Lung microvascular endothelial cell (primary cell): ENCODE measurements around the gene CCDC120. TPM values are rescaled to one million over a fixed set of nuclear protein-coding genes. Genes with fewer than 3 reads are reported as not detected.
A peak's percentile ranks its signal among the peaks of the same experiment; 100 is the strongest.

Experiments used
- DNase-seq, 2 donors: peaks; one replicate each; pipeline versions ENCODE4 v3.0.0 to v3.0.0-alpha.2; 2010; ENCODE audit warnings: low read depth in 2 of 2
- total RNA-seq: library from RNA; depleted of rRNA; stranded (reverse); fragments of >200 nt; gene quantifications from 2 replicates; pipeline ENCODE4 v1.2.1, GENCODE V29; 2014

The CCDC120 gene
- total RNA-seq, 1 donor from 2014 or later: 0.79 TPM

DNA sequence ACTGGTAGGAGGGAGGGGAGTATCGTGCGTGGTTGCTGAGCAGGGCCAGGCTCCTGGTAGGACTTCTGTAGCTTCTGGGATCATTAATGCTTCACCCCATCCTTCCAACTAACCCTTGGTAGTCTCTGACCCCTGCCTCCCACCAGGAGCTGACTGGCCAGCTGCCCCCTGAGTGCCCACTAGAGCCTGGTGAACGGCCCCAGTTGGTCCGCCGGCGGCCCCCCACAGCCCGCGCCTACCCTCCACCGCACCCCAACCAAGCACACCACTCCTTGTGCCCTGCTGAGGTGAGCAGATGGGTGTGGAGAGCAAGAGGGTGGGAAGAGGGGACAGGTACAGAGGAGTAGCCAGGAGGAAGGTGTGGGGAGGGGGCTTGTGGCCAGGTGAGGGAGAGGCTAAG lies 4.9 kb downstream of the CCDC120 start:
- DNase-seq: no peak

DNA sequence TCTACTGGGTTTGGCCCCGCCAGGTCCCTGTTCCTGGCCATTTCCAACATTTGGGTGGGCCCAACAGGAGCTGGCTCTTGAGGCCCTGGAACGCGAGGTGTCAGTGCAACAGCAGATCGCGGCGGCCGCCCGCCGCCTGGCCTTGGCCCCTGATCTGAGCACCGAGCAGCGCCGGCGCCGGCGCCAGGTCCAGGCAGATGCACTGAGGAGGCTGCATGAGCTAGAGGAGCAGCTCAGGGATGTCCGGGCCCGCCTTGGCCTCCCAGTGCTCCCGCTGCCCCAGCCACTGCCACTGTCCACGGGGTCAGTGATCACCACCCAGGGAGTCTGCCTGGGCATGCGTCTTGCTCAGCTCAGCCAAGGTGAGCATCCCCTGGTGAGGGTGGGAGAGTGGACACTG lies 5.5 kb downstream of the CCDC120 start:
- no peak for DNase-seq

DNA sequence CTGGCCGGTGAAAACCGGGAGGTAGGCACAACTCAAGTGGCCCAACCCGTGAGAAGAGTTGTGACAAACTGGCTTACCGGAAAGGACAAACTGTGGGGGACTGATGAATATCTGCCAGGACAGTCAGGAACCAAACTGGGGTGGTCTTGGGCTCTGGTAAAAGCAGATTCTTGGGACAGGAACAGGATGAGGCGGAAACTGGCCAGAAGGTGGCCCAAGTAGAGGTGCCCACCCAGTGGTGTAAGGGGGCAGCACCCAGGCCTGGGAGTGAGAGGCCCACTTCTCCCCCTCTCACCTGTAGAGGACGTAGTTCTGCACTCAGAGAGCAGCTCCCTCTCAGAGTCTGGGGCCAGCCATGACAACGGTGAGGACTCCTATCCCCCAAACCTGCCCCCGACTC lies 5.9 kb downstream of the CCDC120 start:
- DNase-seq: no peak

DNA sequence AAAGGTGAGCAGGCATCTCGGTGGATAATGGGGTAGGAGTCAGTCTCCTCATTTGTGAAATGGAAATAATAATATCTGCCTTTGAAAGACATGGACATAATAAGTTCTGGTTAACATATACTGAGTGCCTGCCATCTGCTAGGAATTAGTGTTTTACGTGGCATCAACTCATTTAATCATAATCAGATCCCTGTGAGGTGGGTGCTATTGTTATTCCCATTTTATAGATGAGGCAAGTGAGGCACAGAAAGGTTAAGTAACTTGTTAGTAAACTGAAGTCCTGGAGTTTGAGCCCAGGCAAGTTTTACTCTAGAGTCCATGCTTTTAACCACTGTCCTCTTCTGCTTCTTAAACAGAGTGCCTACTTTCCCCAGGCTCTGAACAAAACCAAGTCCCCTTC lies 7.5 kb downstream of the CCDC120 start:
- DNase-seq: no peak

DNA sequence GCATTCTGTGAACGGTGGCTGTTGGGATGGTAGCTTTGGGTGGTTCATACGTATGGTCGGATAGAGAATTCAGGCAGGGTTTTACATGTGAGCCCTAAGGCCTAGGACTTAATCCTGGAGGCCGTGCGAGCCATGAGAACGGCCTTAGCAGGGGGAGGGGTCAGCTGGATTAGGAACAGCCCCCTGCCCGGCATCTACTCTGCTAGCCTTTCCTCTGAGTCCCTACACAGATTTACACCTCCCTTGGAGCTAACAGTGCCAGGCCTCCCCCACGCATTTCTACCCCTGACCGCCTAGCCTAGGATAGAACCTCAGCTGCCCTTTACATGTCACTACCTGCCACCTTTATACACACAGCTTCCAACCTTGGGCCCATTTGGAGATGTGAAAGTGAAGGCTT lies 7.9 kb downstream of the CCDC120 start:
- DNase-seq: no peak

DNA sequence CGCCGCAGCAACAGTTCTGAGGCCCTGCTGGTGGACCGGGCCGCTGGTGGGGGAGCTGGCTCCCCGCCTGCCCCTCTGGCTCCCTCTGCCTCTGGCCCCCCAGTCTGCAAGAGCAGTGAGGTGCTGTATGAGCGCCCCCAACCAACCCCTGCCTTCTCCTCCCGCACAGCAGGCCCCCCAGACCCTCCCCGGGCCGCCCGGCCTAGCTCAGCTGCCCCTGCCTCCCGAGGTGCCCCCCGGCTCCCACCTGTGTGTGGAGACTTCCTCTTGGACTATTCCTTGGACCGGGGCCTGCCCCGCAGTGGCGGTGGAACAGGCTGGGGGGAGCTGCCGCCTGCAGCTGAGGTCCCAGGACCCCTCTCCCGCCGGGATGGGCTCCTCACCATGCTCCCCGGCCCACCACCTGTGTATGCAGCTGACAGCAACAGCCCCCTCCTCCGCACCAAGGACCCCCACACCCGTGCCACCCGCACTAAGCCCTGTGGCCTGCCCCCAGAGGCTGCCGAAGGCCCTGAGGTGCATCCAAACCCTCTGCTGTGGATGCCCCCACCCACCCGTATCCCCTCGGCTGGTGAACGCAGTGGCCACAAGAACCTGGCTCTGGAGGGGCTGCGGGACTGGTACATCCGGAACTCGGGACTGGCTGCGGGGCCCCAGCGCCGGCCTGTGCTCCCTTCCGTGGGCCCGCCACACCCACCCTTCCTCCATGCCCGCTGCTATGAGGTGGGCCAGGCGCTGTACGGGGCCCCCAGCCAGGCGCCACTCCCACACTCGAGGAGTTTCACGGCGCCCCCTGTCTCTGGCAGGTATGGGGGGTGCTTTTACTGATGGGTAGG lies 8.7 kb downstream of the CCDC120 start:
- DNase-seq: no peak

DNA sequence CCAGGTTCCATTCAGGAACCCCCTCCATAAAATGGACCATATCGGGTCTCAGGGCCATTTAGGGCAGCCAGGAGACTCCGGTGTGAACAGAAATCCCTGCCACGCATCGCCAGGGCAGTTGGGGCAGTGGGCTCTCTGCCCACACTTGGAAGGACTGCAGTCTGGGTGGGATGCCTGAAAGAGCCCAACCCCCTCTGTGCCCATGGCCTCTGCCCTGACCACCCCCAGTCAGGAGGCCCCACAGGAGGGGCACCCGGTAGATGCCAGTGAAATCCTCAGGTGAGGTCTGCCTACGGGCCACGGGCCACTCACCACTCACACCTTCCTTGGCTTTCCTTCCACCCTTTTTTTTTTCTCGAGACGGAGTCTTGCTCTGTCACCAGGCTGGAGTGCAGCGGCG lies 10.2 kb downstream of the CCDC120 start:
- no peak for DNase-seq

DNA sequence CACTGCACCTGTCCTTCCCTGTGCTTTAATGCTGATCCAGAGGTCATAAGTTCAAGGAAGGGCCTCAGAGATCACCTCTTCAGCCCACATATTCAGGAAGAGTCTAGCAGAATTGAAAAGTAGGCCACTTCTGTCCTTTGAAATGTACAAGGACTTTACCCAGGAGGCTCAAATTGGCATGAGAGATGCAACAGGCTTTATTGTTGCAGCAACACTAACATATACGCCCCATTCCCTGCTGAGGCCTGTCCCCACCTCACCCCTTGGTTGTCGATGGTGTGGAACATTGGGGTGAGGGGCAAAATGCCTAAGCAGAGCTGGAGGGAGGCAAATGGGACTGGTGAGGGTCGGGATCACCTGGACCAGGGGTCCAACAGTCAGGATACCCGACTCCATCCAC lies 12.2 kb downstream of the CCDC120 start:
- DNase-seq: no peak

DNA sequence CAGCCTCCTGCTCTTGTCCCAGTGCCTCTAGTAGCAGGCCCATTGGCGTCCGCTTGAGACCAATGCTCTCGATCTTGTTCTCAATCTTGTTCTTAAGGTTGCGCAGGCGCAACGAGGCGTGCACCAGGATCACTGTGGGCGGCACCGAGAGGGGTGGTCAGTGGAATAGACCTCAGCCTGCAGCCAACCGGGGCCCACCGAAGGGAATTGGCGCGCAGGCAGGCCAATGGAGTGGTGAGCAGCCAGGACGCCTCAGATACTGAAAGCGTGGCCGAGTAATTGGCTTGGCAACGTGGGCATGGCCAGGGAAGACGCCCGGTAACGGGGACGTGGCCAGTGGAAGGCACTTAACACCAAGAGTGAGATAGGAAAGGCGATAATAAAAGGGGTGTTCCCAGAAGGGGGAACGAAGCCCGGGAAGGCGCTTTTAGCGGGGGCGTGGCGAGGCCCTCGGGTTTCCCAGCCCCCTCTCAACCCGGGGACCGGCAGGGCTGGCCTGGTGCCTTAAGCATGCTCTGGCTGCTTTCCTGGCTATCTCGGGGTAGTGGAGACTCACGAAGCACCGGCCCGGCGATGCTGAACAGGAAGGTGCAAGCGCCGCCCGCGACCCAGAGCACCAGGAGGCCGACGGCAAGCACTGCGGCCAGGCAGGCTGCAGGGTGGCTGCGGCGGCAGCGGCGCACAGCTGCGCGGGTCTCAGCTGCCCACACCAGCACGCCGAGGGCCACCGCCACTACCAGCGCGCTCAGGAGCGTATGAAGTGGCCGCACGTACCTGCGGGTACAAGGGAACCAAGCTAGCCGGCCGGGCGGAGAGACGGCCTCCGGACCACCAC lies 13.3 kb downstream of the CCDC120 start:
- peak in 1 of 2 donors; percentile 86 for DNase-seq

DNA sequence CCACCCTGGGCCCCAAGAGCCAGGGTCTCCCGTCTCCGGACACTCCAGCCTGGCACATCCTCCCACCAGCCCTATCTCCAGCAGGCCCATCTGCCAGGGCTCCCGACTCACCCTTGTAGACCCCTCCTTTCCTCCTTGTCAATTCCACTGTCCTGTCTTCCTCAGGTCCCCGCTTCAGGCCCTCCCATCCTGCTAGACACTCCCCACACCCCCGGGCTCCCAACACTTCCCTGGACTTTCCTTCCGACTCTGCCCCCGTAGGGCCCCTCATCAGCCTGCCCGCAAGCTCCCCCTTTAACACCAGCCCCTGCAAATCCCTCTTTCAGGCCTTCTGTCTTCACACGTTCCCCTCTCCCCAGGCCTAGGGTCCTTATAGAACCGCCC lies 13.9 kb downstream of the CCDC120 start:
- DNase-seq: no peak

DNA sequence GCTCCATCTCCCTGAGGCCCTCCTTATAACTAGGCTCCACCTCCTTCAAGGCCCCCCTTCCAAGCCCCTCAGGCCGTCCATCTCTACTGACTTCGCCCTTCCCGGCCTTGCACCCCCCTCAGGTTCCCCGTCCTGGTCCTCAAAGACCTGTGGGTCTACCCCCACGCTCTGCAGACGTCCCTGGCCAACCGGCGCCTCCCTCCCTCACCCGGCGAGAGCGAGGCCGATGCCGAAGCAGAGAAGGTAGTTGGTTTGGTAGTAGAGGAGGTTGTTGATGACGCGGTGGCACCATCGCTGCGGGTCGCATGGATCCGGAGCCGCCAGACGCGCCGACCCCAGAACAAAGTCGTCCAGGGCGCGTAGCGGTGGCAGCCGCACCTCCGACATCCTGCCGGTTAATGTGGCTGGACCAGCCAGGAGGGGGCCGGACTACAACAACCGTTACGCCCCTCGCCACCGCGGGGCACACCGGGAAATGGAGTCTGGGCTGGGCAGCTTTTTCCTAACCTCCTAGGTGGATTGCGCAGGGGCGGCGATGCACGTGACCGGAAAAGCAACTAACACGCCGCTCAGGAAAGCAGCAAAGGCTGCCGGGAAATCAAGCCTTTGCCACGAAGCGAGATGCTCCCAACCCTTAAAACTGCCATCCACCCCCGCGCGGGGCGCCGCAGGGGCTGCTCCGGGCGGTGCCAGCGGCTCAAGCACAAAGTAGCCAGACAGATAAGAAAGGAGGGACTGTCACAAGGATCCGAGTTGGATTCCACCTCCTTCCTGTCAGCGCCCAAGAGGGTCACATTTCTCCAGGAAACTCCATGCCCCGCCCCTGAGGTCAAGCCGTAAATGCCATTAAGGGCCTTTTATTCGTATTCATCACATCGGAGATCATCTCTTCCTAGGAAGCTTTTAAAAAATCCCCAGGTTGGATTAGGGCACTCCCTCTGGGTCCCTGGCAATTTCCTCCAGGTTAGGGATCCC lies 15.1 kb downstream of the CCDC120 start, which contains the start of gene PRAF2:
PRAF2 (minus strand) TSS at position 402 of the 975 bp plus-strand sequence; CDS start at position 387, 15 bp downstream.
- DNase-seq: peak; percentile 91 to 93

DNA sequence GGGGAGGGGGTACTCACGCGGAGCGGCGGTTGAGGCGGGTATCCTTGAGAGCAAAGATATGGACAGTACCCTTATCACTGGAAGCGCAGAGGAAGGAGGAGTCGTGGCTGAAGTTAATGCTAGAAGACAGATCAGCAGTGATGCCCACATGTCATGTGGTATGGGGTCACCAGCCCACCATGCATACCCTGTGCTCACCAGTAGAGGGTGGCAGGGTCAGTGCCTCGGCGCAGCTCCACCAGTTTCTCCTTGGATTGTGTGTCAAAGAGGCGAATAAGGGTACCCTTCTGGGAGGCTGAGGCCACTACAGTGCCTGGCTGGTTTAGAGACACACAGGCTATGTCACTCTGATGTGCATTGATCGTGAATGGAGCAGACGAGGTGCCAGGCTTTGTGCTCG lies 16.5 kb downstream of the CCDC120 start:
- DNase-seq: no peak

DNA sequence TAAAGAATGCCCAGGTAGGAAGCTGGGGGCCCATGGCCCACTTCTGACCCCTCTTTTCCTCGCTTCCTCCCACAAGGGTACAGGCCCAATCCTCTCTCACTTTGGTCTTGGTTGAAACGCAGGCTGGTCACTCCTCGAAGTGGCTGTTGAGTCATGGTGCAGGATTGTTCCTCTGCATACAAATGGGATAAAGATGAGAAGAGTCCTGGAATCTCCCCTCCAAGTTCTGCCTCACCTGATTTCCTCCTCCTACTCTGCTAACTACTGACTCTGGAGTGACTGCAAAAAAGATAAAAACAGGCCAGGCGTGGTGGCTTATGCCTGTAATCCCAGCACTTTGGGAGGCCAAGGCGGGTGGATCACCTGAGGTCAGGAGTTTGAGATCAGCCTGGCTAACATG lies 19.1 kb downstream of the CCDC120 start:
- DNase-seq: no peak

DNA sequence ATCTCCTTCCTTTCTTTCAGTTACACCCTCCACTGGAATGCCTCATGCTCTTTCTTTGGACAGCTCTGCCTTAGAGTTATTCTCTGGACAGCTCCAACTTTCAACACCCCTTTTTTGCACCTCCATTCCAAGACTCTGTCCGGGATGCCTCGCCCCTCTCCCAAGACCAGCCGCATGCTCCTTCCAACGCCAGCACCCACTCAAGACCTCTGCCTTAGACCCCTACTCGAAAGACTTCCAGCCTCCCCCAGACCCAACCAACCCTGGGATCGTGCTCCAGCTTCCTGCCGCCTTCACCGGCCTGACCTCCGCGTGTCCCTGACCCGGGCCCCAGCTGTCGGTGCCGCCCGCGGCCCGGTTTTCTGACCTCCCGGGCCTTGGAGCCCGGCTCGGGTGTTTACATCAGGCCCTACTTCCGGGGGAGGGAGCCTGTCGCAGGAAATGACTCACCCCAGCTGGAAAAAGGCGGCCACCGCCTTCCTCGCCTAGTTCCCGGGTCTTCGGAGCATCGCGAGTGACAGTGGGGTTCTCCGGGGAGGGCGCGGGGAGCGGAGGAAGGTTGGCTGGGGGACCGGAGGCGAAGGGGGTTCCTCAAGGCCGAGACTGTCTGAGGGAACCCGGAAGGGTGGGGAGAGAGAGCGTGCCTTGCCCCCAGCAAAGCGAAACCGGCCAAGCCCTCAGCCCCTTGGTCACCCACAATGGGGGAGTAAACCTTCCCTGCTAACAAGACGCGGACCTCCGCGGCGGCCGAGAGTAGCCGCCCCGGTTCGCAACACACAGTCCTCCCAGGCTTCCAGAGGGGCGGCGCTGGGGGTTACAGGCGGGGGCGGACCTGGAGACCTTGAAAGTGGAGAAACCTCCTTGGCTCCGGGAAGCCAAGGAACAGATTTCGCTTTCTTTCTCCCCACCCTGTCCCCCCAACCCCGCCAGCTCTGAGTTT lies 21.0 kb downstream of the CCDC120 start, which contains the start of gene WDR45:
WDR45 (minus strand) TSS at position 399 of the 940 bp plus-strand sequence. CDS start 1,792 bp downstream, outside the sequence.
- peak; percentile 77 to 78 for DNase-seq

DNA sequence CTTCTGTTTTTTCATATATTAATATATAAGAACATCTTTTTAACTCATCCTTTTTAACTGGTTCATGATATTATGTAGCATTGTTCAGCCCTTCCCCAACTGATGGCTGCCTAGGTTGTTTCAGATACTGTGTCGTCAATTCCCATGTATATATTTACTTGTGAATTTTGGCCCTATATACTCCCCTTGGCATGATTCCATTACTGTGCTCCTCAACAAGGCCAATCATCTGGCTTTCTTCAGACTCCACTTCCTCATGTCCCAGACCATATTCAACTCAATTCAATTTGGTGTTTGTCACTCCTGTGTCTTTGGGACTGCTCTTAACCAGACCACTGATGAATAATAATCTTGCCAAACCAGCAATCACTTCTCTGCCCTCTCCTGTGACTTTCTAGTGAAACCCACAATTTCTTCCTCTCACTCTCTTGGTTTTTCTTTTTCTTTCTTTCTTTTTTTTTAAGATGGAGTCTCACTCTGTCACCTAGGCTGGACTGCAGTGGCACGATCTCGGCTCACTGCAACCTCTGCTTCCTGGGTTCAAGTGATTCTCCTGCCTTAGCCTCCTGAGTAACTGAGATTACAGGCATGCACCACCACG lies 23.6 kb downstream of the CCDC120 start:
- no peak for DNase-seq

DNA sequence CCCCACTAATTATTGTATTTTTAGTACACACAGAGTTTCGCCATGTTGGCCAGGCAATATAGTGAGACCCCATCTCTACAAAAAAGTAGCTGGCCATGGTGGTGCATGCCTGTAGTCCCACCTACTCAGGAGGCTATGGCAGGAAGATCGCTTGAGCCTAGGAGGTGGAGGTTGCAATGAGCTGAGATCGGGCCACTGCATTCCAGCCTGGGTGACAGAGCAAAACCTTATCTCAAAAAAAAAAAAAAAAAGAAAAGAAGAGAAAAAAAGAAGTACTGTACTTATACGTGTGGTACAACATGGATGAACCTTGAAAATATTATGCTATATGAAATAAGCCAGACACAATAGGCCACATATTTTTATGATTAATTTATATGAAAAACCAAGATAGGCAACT lies 30.8 kb downstream of the CCDC120 start:
- DNase-seq: no peak

DNA sequence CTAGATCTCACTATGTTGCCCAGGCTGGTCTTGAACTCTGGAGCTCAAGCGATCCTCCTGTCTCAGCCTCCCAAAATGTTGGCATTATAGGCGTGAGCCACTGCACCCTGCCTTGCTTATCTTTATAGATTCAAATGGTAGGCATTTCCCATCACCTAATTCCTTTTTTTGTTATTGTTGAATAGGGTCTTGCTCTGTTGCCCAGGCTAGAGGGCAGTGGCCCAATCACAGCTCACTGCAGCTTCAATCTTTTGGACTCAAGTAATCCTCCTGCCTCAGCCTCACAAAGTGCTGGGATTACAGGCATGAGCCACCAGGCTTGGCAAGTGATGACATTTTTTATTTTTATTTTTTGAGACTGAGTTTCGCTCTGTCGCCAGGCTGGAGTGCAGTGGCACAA lies 37.6 kb downstream of the CCDC120 start:
- DNase-seq: no peak

DNA sequence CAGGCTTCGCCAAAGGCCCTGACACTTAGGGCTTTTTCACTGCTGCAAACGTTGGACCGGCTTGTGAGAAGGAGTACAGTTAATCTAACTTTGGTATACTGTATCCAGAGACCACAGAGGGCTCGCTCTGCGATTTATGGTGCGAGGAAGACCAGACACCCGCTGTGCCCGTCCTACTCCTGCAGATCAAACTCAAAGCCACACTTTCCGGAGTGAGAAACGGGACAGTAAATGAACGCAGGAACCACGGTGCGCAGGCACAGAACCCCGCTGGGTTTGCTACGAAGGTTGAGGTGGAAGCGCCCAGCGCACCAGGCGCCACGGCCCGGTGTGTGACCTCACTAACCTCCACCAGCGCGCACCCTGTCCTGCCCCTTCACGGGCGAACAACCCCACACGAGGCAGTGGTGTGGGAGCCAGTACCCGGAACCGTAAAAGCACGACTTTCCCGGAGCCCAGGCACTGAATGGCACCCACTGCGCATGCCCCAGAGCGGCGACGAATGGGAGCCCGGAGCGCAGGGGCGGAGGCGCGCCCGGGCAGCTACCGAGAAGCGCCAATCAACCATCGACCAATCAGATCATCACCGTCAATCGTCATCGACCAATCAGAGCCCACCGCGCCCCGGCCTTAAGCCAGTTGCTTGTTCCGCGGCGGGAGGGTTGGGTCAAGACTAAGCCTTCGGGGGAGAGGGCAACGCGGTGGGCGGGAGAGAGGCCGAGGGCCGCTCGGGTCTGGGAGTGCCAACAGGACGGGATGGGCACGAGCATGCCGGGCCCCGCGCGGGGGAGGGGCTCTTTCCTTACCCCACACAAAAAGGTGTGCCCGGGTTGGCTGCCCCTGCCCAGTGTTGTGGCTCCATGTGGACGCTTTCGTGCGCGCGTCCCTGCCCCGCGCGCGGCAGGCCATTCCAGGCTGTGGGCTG lies 42.2 kb downstream of the CCDC120 start:
- DNase-seq: peak; percentile 95

DNA sequence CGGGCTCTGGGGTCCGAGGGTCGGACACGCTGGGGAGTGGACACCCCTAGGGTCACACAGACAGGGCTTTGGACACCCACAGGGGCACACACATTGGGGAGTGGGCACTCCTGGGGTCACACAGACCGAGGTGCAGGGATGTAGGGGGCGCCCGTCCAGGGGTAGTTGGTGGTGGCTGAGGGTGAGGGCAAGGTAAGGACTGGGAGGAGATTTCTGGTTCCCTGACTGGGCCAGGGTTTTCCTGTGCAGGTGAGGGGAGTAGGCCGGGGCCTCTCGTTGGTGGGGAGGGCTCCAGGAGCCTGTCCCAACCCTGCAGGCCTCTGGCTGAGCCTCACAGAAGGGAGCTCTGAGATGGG lies 42.8 kb downstream of the CCDC120 start:
- DNase-seq: no peak
